ENCODE results near the gene TTBK1.

TTBK1 gene

DNA sequence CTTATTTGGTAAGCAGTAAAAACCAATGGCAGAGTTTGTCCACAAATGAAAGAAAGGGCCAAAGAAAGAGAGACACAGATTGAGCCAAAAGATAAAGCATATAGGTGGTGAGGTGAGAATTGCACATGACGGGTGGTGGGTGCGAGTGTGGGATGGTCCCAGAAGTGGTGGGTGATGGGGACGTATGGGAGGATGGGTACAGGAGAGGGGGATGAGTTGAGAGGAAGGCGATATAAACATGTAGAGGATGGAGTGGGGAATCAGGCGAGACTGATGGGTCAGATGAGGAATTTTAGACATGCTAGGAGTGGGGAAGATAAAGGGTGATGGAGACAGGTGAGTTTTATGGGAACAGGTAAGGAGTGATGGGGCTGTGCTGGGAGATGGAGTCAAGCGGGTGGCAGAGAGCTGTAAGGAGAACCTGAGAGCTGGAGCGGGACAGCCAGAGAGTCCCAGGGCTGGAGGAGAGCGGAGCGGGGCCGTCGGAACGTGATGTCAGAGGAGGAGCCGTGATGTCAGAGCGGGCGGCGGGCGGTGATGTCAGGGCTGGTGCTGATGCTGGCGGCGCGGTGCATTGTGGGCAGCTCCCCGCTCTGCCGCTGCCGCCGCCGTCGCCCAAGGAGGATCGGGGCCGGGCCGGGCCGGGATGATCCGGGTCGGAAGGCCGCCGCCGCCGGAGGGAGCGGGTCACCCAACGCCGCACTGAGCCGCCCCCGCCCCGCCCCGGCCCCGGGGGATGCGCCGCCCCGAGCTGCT is at the start of gene TTBK1:
Gene TTBK1, plus strand, starts transcription at position 574 of the 756 bp plus-strand sequence. CDS start 3,180 bp downstream, outside the sequence.
- DNase-seq (ENCODE audit: low read depth in 4 of 4, low spot score in 1 of 4): no peak

DNA sequence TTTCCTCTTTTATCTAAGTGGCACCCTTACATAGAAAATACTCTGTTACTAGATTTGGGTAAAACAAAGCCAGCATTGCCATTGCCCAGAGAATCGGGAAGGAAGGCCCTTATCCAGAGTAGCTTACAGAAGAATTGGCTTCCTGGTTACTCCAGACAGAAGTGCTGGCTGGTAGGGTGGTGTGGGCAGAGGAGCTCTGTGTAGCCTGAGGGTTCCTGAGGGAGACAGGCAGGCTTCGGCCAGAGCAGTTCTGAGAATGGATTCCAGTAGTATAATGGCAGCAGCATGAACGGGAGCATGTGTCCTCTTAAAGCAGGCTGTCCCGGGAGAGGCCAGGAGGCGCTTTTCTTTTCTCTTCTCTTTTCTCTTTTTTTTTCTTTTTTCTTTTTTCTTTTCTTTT is 49.4 kb upstream of the TTBK1 start:
- no peak for DNase-seq (ENCODE audit: low read depth in 4 of 4, low spot score in 1 of 4)

DNA sequence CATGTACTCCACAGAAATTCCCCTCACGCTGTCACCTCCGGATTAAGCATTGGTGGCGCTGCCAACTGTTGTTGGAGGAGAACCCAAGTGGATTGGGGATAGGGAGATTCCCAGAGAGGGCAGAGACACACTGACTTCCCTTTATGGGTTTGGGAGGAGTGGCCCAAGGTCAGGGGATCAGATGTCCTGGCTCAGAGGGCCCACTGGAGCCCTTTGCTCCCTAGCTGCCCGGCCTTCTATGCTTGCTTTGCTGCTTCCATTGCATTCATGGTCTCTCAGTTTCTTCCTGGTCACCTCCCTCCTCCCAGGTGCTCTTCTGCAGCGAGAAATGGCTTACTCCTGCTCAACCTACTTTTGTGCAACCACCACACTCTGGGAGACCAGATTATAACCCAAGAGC is 46.9 kb upstream of the TTBK1 start:
- DNase-seq (ENCODE audit: low read depth in 4 of 4, low spot score in 1 of 4): no peak

DNA sequence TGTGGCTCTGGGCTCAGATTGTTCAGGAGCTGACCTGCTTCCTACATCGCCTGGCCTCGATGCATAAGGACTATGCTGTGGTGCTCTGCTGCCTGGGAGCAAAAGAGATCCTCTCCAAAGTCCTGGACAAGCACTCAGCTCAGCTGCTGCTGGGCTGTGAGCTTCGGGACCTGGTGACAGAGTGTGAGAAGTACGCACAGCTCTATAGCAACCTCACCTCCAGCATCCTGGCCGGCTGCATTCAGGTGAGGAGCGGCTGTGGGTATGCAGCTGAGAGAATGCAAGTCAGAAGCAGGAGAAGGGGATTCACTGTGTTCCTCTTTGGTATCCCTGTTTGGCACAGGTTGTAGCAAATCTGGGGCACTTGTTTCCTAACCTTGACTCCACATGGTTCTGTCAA is 43.4 kb upstream of the TTBK1 start:
- DNase-seq (ENCODE audit: low read depth in 4 of 4, low spot score in 1 of 4): no peak

DNA sequence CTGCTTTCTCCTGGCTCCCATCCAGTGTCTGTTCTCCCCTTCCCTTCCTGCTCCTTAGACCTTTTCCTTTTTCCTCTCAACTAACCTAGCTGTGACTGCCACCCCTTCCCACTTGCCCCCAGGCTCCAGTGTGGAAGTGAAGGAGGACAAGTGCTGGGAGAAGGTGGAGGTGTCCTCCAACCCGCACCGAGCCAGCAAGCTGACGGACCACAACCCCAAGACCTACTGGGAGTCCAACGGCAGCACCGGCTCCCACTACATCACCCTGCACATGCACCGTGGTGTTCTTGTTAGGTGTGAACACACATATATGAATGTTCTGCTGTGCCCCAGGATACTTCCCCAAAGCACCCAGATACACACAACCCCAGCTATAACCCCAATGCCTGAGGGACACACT is 42.7 kb upstream of the TTBK1 start:
- no peak for DNase-seq (ENCODE audit: low read depth in 4 of 4, low spot score in 1 of 4)

DNA sequence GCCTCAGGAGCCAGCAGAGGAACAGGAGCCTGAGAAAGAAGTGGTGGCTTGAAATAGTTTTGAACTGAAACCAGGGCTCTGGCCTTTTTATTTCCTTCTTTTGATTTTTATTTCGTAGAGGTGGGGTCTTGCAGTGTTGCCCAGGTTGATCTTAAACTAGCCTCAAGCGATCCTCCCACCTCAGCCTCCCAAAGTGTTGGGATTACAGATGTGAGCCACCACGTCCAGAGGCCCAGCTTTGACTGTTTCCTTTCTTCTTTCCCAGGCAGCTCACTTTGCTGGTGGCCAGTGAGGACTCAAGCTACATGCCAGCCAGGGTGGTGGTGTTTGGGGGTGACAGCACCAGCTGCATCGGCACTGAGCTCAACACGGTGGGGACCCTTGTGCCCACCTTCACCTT is 40.8 kb upstream of the TTBK1 start:
- no peak for DNase-seq (ENCODE audit: low read depth in 4 of 4, low spot score in 1 of 4)

DNA sequence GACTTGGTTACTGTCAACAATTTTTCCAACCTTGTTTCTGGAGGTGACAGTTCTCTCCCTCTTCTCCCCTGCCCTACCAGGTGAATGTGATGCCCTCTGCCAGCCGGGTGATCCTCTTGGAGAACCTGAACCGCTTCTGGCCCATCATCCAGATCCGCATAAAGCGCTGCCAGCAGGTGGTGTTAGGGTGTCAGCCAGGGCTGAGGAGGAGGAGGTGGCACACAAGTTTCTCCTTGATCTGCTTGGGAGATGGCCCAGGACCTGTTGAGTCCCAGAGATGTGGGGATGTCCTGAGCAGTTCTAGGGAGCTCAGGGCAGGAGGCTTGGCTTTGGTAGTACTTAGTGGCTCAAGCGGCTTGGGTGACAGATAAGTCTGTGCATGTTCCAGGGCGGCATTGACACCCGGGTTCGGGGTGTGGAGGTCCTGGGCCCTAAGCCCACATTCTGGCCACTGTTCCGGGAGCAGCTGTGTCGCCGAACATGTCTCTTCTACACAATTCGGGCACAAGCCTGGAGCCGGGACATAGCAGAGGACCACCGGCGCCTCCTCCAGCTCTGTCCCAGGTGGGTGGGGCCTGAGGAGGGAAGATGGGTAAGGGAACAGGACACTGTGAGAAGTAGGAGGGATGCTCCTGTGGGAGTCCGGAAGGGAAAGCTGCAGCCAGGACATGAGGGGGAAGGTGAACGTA is 40.1 kb upstream of the TTBK1 start:
- DNase-seq (ENCODE audit: low read depth in 4 of 4, low spot score in 1 of 4): no peak

DNA sequence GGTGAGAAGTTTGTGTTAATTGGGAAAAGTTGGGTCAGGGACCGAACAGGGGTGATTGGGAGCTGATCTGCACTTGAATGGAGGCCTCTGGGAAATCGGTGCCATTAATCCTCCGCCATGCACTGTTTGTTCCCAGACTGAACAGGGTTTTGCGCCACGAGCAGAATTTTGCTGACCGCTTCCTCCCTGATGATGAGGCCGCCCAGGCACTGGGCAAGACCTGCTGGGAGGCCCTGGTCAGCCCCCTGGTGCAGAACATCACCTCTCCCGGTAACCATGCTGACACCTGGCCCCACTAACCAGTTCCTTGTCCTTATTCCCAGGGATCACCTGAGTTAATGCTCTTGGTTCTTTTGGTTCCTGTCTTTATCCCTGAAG is 39.6 kb upstream of the TTBK1 start:
- no peak for DNase-seq (ENCODE audit: low read depth in 4 of 4, low spot score in 1 of 4)

DNA sequence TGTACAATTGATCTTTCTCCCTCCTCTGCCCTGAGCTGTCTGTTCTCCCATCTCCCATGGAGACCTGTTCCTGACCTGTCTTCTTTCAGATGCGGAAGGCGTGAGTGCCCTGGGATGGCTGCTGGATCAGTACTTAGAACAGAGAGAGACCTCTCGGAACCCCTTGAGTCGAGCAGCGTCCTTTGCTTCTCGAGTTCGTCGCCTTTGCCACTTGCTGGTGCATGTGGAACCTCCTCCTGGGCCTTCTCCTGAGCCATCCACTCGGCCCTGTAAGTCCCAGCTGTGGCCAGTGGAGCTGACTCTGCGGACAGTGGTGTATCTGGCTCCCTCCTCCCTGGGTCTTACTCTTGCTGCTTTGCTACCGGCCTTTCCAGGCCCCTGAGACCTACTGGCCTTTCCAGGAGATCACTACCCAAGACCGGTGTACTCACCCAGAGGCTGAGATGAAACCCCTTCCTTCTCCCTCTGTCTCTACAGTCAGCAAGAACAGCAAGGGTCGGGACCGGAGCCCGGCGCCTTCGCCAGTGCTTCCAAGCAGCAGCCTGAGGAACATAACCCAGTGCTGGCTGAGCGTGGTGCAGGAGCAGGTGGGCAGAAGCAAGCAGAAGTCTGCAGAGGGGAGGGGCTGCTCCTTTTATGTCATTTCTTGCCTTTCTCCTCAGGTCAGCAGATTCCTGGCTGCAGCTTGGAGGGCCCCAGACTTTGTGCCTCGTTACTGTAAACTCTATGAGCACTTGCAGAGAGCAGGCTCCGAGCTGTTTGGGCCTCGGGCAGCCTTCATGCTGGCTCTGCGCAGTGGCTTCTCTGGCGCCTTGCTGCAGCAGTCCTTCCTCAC is 38.8 kb upstream of the TTBK1 start:
- no peak for DNase-seq (ENCODE audit: low read depth in 4 of 4, low spot score in 1 of 4)

DNA sequence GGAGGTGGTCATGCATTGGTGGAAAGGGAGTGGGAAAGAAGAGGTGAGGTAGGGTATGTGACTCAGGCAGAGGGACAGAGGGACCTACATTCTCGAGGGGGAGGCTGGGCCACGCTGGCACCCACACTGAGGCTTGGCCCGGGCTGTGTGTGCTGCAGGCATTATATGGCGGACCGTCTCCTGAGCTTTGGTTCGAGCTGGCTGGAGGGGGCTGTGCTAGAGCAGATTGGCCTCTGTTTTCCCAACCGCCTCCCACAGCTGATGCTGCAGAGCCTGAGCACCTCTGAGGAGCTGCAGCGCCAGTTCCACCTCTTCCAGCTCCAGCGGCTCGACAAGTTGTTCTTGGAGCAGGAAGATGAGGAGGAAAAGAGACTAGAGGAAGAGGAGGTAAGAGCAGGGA is 37.4 kb upstream of the TTBK1 start:
- no peak for DNase-seq (ENCODE audit: low read depth in 4 of 4, low spot score in 1 of 4)

DNA sequence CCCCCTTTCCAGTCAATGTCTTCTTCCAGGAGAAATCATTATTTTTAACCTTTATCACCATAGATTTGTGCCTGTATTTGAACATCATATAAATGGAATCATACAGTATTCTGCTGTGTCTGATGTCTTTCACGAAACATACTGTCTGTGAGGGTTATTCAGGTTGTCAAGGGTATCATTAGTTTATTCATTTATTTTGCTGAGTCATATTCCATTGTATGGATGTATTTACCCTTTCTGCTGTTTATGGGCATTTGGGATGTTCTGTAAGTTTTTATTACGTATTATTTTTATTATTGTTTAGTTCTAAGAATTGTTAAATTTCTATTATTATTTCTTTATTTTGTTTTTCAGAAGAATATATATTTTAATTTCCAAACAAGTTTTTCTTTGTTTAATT is 36.0 kb upstream of the TTBK1 start:
- DNase-seq (ENCODE audit: low read depth in 4 of 4, low spot score in 1 of 4): no peak

DNA sequence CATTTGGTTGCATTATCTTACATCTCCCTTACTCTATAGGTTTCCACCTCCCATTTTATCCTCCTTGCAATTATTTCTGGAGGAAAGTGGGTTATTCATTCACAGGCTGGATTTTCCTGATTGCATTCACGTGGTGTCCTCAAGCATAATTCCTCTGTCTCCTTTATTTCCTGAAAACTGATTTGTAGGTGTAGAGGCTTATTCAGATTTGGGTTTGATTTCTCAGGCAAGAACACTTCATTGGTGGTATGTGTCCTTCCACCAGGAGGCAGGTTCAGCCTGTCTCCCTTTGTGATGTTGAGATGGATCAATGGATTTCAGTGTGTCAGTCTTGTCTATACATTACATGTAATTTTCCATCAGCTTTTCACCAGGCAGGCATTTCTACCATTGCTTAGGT is 31.3 kb upstream of the TTBK1 start:
- no peak for DNase-seq (ENCODE audit: low read depth in 4 of 4, low spot score in 1 of 4)

DNA sequence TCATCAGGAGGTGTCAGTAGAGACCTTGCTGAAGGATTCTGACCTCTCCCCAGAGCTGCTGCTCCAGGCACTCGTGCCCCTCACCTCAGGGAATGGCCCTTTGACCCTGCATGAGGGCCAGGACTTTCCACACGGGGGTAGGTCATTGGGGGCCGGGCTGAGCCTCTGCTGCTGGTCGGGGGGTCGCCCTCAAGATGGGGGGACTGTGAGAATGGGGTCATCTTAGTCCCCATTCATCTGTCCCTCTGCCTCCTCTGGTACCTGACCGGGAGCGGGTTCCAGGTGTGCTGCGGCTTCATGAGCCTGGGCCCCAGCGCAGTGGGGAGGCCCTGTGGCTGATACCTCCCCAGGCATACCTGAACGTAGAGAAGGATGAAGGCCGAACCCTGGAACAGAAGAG is 29.9 kb upstream of the TTBK1 start:
- DNase-seq (ENCODE audit: low read depth in 4 of 4, low spot score in 1 of 4): no peak

DNA sequence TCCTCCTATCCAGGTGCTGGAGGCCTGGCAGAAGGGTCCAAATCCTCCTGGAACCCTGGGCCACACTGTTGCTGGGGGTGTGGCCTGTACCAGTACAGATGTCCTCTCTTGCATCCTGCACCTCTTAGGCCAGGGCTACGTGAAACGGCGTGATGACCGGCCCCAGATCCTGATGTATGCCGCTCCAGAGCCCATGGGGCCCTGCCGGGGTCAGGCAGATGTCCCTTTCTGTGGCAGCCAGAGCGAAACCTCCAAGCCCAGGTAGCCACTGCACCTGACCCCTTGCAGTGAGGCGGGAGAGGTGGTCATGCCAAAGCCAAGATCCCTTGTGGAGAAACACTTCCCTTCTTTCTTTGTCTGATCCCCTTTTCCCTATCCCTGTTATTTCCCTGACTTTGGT is 28.2 kb upstream of the TTBK1 start:
- DNase-seq (ENCODE audit: low read depth in 4 of 4, low spot score in 1 of 4): no peak

DNA sequence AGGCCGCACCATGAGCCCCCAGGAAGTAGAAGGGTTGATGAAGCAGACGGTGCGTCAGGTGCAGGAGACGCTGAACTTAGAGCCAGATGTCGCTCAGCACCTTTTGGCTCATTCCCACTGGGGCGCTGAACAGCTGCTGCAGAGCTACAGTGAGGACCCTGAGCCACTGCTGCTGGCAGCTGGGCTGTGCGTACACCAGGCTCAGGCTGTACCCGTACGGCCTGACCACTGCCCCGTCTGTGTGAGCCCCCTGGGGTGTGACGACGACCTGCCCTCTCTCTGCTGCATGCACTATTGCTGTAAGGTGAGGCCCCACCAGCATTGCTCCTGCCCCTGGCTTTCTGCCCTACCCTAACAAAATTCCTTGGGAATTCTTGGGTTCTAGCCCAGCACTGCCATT is 27.1 kb upstream of the TTBK1 start:
- no peak for DNase-seq (ENCODE audit: low read depth in 4 of 4, low spot score in 1 of 4)

DNA sequence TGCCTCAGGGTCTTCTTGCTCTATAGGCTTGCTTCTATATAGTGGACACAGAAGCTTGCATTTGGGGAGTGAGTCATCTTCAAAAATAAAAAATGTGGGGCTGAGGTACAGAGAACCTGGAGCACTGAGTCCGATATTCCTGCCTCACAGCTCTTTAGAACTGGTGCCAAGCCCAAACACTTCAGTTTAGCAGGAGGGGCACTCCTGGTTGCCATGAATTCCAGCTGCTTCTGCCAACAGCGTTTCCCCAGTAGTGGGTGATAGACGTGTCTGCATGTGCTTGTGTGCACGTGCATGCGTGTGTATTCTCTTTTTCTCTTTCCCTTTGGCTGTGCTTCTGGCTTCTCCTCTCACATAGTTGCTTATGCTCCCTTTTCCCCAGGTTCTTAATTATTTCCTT is 25.9 kb upstream of the TTBK1 start:
- DNase-seq (ENCODE audit: low read depth in 4 of 4, low spot score in 1 of 4): no peak

DNA sequence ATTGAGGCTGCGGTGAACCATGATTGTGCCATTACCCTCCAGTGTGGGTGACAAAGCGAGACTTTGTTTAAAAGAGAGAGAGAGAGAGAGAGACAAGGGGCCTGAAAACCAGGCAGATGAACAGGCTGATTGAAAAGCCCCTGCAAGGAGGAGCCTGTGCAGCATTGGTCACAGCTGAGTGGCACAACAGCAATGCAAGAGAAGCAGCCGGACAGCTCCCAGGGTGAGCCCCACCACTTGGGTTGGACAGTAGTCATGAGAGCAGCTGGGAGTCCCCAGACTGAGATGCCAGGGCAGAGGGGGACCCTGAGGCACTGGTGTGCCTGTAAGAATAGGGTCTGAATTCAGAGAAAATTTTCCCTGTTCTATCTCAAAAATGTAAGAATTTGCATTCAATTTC is 24.2 kb upstream of the TTBK1 start:
- no peak for DNase-seq (ENCODE audit: low read depth in 4 of 4, low spot score in 1 of 4)

DNA sequence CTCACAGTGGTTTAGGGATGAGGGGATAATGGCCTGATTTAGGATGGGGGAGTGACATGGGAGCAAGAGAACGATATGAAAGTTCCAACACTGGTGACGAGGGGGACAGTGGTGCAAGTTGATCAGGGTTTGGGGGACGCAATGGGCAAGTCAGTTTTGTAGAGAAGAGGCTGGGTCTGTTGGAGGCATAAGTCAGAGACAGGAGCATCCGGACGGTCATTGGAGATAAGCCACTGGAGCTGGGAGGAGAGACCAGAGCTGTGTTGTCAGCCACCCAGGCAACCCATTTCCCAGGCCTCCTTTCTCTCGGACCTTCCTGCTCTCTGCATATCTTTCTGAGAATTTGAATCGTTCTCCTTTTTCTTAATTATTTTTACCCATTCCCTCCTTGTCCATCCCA is 23.5 kb upstream of the TTBK1 start:
- no peak for DNase-seq (ENCODE audit: low read depth in 4 of 4, low spot score in 1 of 4)

DNA sequence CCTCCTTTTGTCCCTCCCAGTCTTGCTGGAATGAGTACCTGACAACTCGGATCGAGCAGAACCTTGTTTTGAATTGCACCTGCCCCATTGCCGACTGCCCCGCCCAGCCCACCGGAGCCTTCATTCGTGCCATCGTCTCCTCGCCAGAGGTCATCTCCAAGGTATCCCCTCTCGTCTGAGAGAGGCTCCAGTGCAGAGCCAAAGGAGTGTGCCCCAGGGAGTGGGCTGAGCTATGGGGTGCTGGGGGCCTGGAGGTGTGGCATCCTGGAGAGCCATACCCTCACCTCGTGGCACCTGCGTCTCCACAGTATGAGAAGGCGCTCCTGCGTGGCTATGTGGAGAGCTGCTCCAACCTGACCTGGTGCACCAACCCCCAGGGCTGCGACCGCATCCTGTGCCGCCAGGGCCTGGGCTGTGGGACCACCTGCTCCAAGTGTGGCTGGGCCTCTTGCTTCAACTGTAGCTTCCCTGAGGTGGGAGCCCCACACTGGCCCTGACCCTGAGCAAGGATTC is 22.8 kb upstream of the TTBK1 start:
- no peak for DNase-seq (ENCODE audit: low read depth in 4 of 4, low spot score in 1 of 4)

DNA sequence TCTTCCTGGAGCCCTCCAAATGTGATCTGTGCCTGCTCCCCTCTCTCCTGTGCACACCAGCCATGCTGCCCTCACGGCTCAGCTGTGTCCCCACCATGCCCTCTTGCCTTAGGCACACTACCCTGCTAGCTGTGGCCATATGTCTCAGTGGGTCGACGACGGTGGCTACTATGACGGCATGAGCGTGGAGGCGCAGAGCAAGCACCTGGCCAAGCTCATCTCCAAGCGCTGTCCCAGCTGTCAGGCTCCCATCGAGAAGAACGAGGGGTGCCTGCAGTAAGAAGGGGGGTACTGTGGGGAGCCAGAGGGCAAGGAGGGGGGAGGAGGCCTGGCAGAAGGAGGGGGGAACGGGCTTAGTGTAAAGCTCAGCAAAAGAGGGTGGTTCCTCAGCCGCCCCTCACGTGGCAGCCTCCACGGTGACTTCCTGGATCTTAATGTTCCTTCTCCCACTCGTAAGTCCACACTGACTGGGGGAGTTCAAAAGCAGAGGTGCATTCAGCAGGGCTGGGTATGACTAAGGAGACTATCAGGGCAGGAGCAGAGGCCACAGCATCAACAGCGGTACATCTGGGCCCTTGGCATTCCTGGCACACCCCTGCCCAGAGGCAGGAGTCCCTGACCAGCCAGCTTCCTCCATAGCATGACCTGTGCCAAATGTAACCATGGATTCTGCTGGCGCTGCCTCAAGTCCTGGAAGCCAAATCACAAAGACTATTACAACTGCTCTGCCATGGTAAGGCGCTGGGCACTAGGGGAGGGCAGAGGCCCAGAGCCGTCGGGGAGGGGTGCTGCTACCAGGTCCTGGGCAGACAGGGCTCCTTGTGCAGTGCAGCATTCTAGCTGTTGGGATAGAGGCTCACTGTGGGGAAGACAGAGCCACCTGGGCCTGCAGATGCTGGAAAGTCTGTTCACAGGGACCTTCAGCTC is 22.0 kb upstream of the TTBK1 start:
- no peak for DNase-seq (ENCODE audit: low read depth in 4 of 4, low spot score in 1 of 4)
